ENCODE data around the gene KIAA1549.

DNA sequence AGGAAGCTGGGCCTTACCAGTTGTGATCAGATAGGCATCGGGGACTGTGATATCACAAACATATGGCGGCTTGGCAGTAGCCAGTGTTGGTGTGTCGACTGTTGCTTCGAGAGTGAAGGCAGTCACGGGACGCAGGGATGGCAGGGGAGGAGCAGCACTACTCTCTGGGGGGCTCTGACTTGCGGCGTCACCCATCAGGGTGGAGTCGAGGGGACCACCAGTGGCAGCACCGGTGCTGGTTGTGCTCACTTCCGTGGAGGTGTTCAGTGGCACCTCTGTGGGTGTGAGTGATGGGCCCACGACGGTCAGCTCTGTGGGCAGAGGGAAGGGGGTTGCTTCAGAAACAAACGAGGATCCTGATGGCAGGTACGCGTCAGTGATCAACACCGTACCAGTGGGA lies 64.5 kb downstream of the KIAA1549 start:
- TF ChIP-seq, protein P1, sequence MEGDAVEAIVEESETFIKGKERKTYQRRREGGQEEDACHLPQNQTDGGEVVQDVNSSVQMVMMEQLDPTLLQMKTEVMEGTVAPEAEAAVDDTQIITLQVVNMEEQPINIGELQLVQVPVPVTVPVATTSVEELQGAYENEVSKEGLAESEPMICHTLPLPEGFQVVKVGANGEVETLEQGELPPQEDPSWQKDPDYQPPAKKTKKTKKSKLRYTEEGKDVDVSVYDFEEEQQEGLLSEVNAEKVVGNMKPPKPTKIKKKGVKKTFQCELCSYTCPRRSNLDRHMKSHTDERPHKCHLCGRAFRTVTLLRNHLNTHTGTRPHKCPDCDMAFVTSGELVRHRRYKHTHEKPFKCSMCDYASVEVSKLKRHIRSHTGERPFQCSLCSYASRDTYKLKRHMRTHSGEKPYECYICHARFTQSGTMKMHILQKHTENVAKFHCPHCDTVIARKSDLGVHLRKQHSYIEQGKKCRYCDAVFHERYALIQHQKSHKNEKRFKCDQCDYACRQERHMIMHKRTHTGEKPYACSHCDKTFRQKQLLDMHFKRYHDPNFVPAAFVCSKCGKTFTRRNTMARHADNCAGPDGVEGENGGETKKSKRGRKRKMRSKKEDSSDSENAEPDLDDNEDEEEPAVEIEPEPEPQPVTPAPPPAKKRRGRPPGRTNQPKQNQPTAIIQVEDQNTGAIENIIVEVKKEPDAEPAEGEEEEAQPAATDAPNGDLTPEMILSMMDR (IDR thresholded peaks at IDR 0.05), result no peak
- TF ChIP-seq EZH2 (IDR thresholded peaks at IDR 0.05; ENCODE audit: borderline replicate concordance, insufficient read depth, low read depth, low read length, poor library complexity, severe bottlenecking), result no peak

All from B cell (primary cell).